HUES48 (cell line): ENCODE measurements around the gene MRPS27.
"Not testable (repeated sequence)": the region's sequence is repeated elsewhere in the genome, so short reads cannot be mapped to it uniquely, and the experiment has no call there.

Source experiments
- H3K27ac ChIP-seq: one replicate; pipeline ENCODE4 v1.7.0; 2013; ENCODE audit warnings: low read depth, low read length, inconsistent platforms
- H3K27me3 ChIP-seq: 2 replicates; pipeline ENCODE4 v1.6.1; 2013; ENCODE audit warnings: mild to moderate bottlenecking, low read length; ENCODE audit not compliant: control insufficient read depth, insufficient read depth
- H3K36me3 ChIP-seq: 2 replicates; pipeline ENCODE4 v1.6.1; 2013; ENCODE audit warnings: low read length; ENCODE audit not compliant: control insufficient read depth, insufficient read depth
- H3K4me1 ChIP-seq: 2 replicates; pipeline ENCODE4 v1.6.1; 2013; ENCODE audit warnings: mild to moderate bottlenecking, low read length; ENCODE audit not compliant: control insufficient read depth, insufficient read depth
- H3K4me3 ChIP-seq: 2 replicates; pipeline ENCODE4 v1.5.1; 2013; ENCODE audit warnings: mild to moderate bottlenecking, low read depth, low read length
- H3K9ac ChIP-seq: 2 replicates; pipeline ENCODE4 v1.6.1; 2013; ENCODE audit warnings: mild to moderate bottlenecking, low read depth, low read length, moderate library complexity
- H3K9me3 ChIP-seq: 2 replicates; pipeline ENCODE4 v1.6.1; 2013; ENCODE audit warnings: low read length; ENCODE audit not compliant: control insufficient read depth, insufficient read depth

Gene MRPS27

GRCh38 chr5:72302171-72302570 lies 17.9 kb downstream of the MRPS27 start:
- Histone ChIP-seq H3K27me3 (no peaks in the 10 kb centered on the region), H3K9me3 (no peaks in the 10 kb centered on the region), H3K4me3 (peak overlapping the region; percentile 31), H3K9ac (peak overlapping the region; percentile 15; the same call in 1 of the 2 replicates), H3K27ac (peak overlapping the region; percentile 81), H3K4me1 (peaks cover 49% of the 10 kb centered on the region), H3K36me3 (peaks cover 9% of the 10 kb centered on the region)

GRCh38 chr5:72301557-72301956 lies 18.5 kb downstream of the MRPS27 start:
- peak overlapping the region; percentile 31; the same call in 1 of the 2 replicates for H3K4me3 ChIP-seq
- H3K27ac ChIP-seq = peak overlapping the region; percentile 81
- peaks cover 15% of the 10 kb centered on the region for H3K36me3 ChIP-seq

GRCh38 chr5:72300590-72301339 lies 19.3 kb downstream of the MRPS27 start:
- Histone ChIP-seq H3K36me3 (peaks cover 22% of the 10 kb centered on the region), H3K9me3 (no peaks in the 10 kb centered on the region), H3K4me1 (peaks cover 42% of the 10 kb centered on the region), H3K4me3 (no peak overlapping the region), H3K9ac (no peak overlapping the region), H3K27ac (no peak overlapping the region), H3K27me3 (no peaks in the 10 kb centered on the region)

More at GRCh38 chr5:72301557-72301956, 18.5 kb downstream of the MRPS27 start:
- H3K27me3 ChIP-seq = no peaks in the 10 kb centered on the region
- no peaks in the 10 kb centered on the region for H3K9me3 ChIP-seq
- peaks cover 49% of the 10 kb centered on the region for H3K4me1 ChIP-seq
- H3K9ac ChIP-seq = peak overlapping the region; percentile 15; the same call in 1 of the 2 replicates

DNA sequence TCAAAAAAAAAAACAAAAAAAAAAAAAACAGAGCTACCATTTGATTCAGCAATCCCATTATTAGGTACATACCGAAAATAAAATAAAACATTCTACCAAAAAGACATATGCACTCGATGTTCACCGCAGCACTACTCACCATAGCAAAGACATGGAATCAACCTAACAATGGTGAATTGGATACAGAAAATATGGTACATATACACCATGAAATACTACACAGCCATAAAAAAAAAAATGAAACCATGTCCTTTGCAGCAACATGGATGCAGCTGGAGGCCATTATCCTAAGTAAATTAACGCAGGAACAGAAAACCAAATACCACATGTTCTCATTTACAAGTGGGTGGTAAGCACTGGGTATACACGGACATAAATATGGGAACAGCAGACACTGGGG lies 21.3 kb downstream of the MRPS27 start:
- Histone ChIP-seq H3K9ac (no peak overlapping the region), H3K9me3 (no peaks in the 10 kb centered on the region), H3K4me3 (no peak overlapping the region), H3K4me1 (peaks cover 30% of the 10 kb centered on the region), H3K27ac (no peak overlapping the region), H3K36me3 (peaks cover 43% of the 10 kb centered on the region), H3K27me3 (no peaks in the 10 kb centered on the region)

- not testable (repeated sequence) for H3K9ac ChIP-seq, H3K27ac ChIP-seq, H3K27me3 ChIP-seq, H3K4me3 ChIP-seq, H3K9me3 ChIP-seq
- H3K36me3 ChIP-seq = peaks cover 48% of the 10 kb centered on the region
- H3K4me1 ChIP-seq = peaks cover 29% of the 10 kb centered on the region
Measured at GRCh38 chr5:72298136-72298535, 21.9 kb downstream of the MRPS27 start.

GRCh38 chr5:72296256-72296655 lies 23.8 kb downstream of the MRPS27 start:
- Histone ChIP-seq H3K9ac (no peak overlapping the region), H3K4me1 (peaks cover 20% of the 10 kb centered on the region), H3K27ac (no peak overlapping the region), H3K9me3 (no peaks in the 10 kb centered on the region), H3K4me3 (no peak overlapping the region), H3K27me3 (no peaks in the 10 kb centered on the region), H3K36me3 (peaks cover 60% of the 10 kb centered on the region)

GRCh38 chr5:72295539-72295938 lies 24.5 kb downstream of the MRPS27 start:
- Histone ChIP-seq H3K9me3 (no peaks in the 10 kb centered on the region), H3K4me3 (no peak overlapping the region), H3K4me1 (peaks cover 13% of the 10 kb centered on the region; the same call in 1 of the 2 replicates), H3K27me3 (no peaks in the 10 kb centered on the region), H3K9ac (no peak overlapping the region), H3K36me3 (peaks cover 67% of the 10 kb centered on the region), H3K27ac (no peak overlapping the region)

GRCh38 chr5:72294473-72294872 lies 25.6 kb downstream of the MRPS27 start:
- Histone ChIP-seq H3K36me3 (peaks cover 72% of the 10 kb centered on the region), H3K4me3 (no peak overlapping the region), H3K9me3 (no peaks in the 10 kb centered on the region), H3K27ac (no peak overlapping the region), H3K9ac (no peak overlapping the region), H3K27me3 (no peaks in the 10 kb centered on the region), H3K4me1 (peaks cover 9% of the 10 kb centered on the region; the same call in 1 of the 2 replicates)

DNA sequence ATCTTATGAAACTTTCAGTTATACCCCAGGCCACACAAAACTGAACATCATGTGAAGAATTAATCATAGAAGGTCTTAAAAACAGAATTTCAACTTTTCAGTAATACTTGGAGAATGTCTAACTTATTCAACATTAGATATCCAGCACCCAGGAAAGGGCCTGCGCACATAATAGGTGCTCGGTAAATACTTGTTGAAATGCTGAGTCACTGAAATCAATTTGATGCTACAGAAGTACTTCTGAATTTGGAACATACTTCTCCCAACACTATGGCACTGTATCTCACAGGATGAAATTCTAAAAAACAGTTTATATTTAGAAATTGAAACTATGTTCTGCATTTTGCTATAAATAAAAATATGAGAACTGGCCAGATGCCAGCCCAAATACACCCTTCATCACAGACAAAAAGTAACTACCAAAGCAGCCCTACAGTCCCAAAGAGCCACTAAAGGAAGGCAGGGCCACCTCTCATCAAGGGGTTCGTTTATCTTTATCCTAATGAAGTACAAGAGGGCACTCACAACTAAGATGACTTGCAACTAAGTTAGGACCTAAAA lies 26.5 kb downstream of the MRPS27 start:
- H3K27me3 ChIP-seq = no peaks in the 10 kb centered on the region
- H3K4me3 ChIP-seq = no peak overlapping the region
- no peaks in the 10 kb centered on the region for H3K9me3 ChIP-seq
- no peak overlapping the region for H3K27ac ChIP-seq
- H3K9ac ChIP-seq = no peak overlapping the region
- peaks cover 9% of the 10 kb centered on the region; the same call in 1 of the 2 replicates for H3K4me1 ChIP-seq
- peaks cover 81% of the 10 kb centered on the region for H3K36me3 ChIP-seq

DNA sequence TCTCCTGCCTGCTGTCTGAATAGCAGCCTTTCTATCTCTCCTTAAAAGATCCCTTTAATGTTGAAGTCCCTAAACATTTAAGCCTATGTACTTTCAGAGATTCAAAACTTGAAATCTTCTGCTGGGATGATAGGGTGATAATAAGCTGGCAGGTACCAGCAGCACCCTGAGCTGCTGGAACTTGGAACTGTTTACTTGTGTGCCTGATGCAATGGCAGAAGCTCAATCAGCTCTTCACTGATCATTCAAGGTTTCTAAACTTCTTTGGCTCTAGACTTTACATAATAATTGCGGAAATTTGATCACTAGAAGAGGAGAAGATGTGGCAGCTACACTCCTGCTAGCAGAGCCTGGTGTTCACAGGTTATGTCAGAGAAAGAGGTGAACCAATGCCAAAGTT lies 27.6 kb downstream of the MRPS27 start:
- no peak overlapping the region for H3K9ac ChIP-seq
- H3K4me3 ChIP-seq = no peak overlapping the region
- H3K4me1 ChIP-seq = peaks cover 9% of the 10 kb centered on the region; the same call in 1 of the 2 replicates
- no peaks in the 10 kb centered on the region for H3K27me3 ChIP-seq
- no peaks in the 10 kb centered on the region for H3K9me3 ChIP-seq
- H3K36me3 ChIP-seq = peaks cover 88% of the 10 kb centered on the region
- H3K27ac ChIP-seq = no peak overlapping the region

DNA sequence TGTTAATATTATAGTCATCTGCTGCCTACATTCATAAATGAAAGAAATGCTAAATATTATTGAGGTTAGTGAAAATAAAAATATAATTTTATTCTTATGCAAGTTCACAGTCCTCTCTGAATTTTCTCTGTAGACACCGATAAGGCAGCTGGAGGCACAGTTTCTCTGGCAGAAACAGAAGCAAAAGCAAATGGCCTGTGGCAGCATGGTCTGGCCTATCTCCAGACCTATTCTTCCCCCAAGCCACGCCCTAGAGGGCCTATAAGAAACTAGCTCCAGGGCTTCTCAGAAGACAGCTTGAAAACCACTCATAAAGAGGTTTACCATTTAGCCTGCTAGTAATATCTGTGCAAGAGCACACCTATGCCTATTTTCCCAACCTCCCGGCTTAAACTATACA lies 28.4 kb downstream of the MRPS27 start:
- Histone ChIP-seq H3K36me3 (peaks cover 82% of the 10 kb centered on the region), H3K27ac (no peak overlapping the region), H3K27me3 (no peaks in the 10 kb centered on the region), H3K9me3 (no peaks in the 10 kb centered on the region), H3K9ac (no peak overlapping the region), H3K4me3 (no peak overlapping the region), H3K4me1 (peaks cover 9% of the 10 kb centered on the region; the same call in 1 of the 2 replicates)
